Kidney epithelial cell (primary cell): Measurements from ENCODE around the gene NRP2. TPM values are rescaled to one million over a fixed set of nuclear protein-coding genes. Genes with fewer than 3 reads are reported as not detected.
A peak's percentile ranks its signal among the peaks of the same experiment; 100 is the strongest.

Experiments used
- DNase-seq: peaks from one replicate; pipeline ENCODE4 v3.0.0-alpha.2; 2010; ENCODE audit warnings: low read depth
- H3K27me3 ChIP-seq: 2 replicates; pipeline ENCODE4 v1.6.0; 2011; ENCODE audit warnings: low read length; ENCODE audit not compliant: control insufficient read depth, insufficient read depth
- H3K36me3 ChIP-seq: 2 replicates; pipeline ENCODE4 v1.5.1; 2011; ENCODE audit warnings: low read length; ENCODE audit not compliant: control insufficient read depth, insufficient read depth
- H3K4me3 ChIP-seq: 2 replicates; pipeline ENCODE4 v1.5.1; 2011; ENCODE audit warnings: low read depth, mild to moderate bottlenecking, control low read depth, low read length
- CTCF ChIP-seq: IDR thresholded peaks from 2 replicates; pipeline ENCODE4 v1.5.1; 2011; ENCODE audit warnings: mild to moderate bottlenecking, moderate library complexity, low read length, control low read depth, inconsistent platforms; ENCODE audit not compliant: insufficient read depth, poor library complexity, severe bottlenecking
- total RNA-seq: library from RNA; depleted of rRNA; stranded (reverse); fragments of >200 nt; gene quantifications from 2 replicates; pipeline ENCODE4 v1.2.3, GENCODE V29; 2015

The NRP2 gene
- total RNA-seq, 1 donor from 2014 or later: 78.6 TPM

DNA sequence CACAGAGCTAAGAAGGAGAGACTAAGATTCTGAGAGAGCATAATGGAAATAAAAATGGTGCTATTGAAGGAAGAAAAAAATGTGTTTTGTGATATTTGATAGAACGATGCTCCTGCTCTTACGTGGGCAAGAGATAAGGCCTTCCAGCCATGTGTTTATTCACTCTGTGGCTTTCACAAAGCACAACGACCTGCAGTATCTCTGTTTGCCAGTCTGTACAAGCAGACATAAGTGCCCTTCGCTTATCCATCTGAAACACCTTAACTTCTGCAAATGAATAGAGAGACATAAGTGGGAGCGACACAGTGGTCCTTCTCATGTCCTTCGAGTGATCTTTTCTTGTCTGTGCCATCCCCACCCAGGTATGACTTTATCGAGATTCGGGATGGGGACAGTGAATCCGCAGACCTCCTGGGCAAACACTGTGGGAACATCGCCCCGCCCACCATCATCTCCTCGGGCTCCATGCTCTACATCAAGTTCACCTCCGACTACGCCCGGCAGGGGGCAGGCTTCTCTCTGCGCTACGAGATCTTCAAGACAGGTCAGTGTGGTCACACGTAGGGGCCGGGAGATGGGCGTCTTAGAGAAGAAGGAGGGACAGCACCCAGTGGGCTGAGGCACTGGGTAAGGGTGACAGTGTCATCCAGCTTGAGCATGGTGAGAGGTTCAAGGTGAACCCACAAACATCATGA is 33.7 kb downstream of the NRP2 start:
- peak; percentile 19 for TF ChIP-seq CTCF
- H3K36me3 ChIP-seq: no peaks in the 10 kb centered on the region

DNA sequence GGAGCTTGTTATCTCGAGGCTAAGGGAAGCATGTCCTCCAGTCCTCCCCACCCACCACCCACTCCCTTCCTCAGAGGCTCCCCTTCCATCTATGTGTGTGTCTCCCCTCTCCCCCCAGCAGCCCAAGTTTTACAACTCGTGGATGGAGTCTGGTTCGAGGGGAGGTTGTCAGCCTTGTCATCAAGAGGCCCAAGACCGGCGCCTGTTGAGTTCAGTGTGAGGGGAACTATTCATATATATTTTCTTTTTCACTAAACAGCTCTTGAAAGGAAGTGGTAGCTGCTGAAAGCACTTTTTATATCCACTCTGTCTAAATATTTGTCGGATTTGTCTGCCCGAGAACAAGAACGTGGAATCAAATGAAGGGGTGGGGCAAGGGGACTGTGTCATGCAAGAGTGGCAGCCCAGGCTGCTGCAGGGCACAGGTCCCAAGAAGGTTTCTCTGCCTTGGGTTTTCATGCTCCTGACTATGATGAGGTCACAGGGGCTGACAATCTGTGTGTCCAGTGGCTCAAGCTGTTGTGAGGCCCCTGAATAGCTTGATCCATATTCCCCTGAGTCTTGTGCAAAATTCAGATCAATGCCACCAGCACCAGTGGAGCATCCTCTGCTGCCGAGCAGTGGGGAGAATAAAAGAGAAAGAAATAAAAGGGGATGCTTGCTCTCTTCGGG is 35.0 kb downstream of the NRP2 start:
- H3K36me3 ChIP-seq: no peaks in the 10 kb centered on the region

More for the DNA sequence above, 33.7 kb downstream of the NRP2 start:
- Histone ChIP-seq H3K4me3 (no peak overlapping the region), H3K27me3 (no peaks in the 10 kb centered on the region)
- no peak for DNase-seq

DNA sequence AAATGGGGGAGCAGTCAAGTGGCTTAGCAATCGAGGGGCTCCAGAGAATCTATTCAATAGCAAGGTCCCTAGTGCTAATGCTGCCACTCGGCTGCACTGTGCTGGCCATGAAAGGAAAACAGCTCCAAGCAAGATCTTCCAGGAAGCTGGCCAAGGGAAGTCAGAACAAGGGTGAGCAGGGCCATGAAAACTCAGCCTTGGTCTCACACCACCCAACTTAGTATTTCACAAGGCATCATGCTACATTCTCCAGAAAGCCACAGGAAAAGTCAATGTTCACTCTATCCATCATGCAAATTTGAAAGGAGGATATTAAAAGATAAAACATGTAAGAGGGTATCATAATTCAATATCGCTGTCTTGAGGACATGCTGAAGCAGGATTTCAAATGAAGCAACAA is 35.7 kb downstream of the NRP2 start:
- Histone ChIP-seq H3K36me3 (no peaks in the 10 kb centered on the region), H3K27me3 (no peaks in the 10 kb centered on the region), H3K4me3 (no peak overlapping the region)
- no peak for DNase-seq
- no peak for TF ChIP-seq CTCF

More for the DNA sequence above, 35.0 kb downstream of the NRP2 start:
- Histone ChIP-seq H3K27me3 (no peaks in the 10 kb centered on the region), H3K4me3 (no peak overlapping the region)
- TF ChIP-seq CTCF: no peak
- DNase-seq: no peak

- TF ChIP-seq CTCF: no peak
- no peaks in the 10 kb centered on the region for H3K36me3 ChIP-seq
- no peak overlapping the region for H3K4me3 ChIP-seq
- H3K27me3 ChIP-seq: no peaks in the 10 kb centered on the region
- DNase-seq: no peak
These were observed 37.5 kb downstream of the NRP2 start for GRCh38 chr2:205719847-205720246.

- no peak overlapping the region for H3K4me3 ChIP-seq
- no peaks in the 10 kb centered on the region for H3K27me3 ChIP-seq
- no peak for DNase-seq
- H3K36me3 ChIP-seq: no peaks in the 10 kb centered on the region
- no peak for TF ChIP-seq CTCF
These were observed 38.2 kb downstream of the NRP2 start for GRCh38 chr2:205720451-205720902.
